AG04449 (cell line): ENCODE measurements around the gene FRMPD1.
A peak's percentile ranks its signal among the peaks of the same experiment; 100 is the strongest.
"Not testable (repeated sequence)": the region's sequence is repeated elsewhere in the genome, so short reads cannot be mapped to it uniquely, and the experiment has no call there.

Experiments
- CTCF ChIA-PET: fragments of 350-600 bp; formaldehyde crosslinking; extraction: SDS; loops from one replicate; lab custom pipeline; 2021; ENCODE audit warnings: antibody characterized with exemption; lab: Yijun Ruan, JAX
- POLR2A ChIA-PET: fragments of 400-600, 350-600 bp; formaldehyde crosslinking; extraction: SDS; loops from one replicate; lab custom pipeline; 2020; ENCODE audit warnings: antibody characterized with exemption, inconsistent platforms; lab: Yijun Ruan, JAX
- DNase-seq: peaks from one replicate; pipeline ENCODE4 v3.0.0-alpha.2; 2010; ENCODE audit warnings: low read depth, low spot score
- H3K4me3 ChIP-seq: 2 replicates; pipeline ENCODE4 v1.5.1; 2011; ENCODE audit warnings: low read depth, mild to moderate bottlenecking, control low read depth, low read length
- TF ChIP-seq, protein P1 (sequence below): IDR thresholded peaks from one replicate; pipeline ENCODE4 v1.5.1; 2011; ENCODE audit warnings: mild to moderate bottlenecking, moderate library complexity, low read length, control low read depth, inconsistent platforms; ENCODE audit not compliant: insufficient read depth; ENCODE audit errors: missing control alignments

Gene FRMPD1

GRCh38 chr9:37650873-37651768 lies at the start of gene FRMPD1:
TSS of gene FRMPD1 (plus strand) at chr9:37650954. CDS start at chr9:37692642, 41,688 bp downstream.
- TF ChIP-seq, protein P1, sequence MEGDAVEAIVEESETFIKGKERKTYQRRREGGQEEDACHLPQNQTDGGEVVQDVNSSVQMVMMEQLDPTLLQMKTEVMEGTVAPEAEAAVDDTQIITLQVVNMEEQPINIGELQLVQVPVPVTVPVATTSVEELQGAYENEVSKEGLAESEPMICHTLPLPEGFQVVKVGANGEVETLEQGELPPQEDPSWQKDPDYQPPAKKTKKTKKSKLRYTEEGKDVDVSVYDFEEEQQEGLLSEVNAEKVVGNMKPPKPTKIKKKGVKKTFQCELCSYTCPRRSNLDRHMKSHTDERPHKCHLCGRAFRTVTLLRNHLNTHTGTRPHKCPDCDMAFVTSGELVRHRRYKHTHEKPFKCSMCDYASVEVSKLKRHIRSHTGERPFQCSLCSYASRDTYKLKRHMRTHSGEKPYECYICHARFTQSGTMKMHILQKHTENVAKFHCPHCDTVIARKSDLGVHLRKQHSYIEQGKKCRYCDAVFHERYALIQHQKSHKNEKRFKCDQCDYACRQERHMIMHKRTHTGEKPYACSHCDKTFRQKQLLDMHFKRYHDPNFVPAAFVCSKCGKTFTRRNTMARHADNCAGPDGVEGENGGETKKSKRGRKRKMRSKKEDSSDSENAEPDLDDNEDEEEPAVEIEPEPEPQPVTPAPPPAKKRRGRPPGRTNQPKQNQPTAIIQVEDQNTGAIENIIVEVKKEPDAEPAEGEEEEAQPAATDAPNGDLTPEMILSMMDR: no peak
- ChIA-PET POLR2A (no interaction called here), CTCF (interaction anchor here (1.5 kb wide), 1 partner anchor 12 kb away, joined by 5 read pairs; no protein-coding TSS in a partner anchor)
- DNase-seq: no peak
- H3K4me3 ChIP-seq: peak within 1 kb of the TSS; percentile 56

DNA sequence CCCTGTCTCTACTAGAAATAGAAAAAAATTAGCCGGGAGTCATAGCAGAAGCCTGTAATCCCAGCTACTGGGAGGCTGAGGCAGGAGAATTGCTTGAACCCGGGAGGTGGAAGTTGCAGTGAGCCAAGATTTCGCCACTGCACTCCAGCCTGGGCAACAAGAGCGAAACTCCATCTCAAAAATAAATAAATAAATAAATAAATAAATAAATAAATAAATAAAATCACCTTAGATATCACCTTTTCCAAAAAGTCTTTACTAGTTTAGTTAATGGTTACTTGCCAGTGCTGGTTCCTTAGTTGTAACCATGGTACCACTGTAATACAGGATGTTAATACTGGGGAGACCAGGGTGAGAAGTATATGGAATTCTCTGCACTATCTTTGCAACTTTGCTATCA lies 48.7 kb upstream of the FRMPD1 start:
- H3K4me3 ChIP-seq, POLR2A ChIA-PET, DNase-seq: not testable (repeated sequence)
- CTCF ChIA-PET: interaction anchor here (1.1 to 1.9 kb wide), 3 partner anchors 9 to 16 kb away, joined by 4 to 7 read pairs (median 4); partner anchors contain the start of gene TOMM5

DNA sequence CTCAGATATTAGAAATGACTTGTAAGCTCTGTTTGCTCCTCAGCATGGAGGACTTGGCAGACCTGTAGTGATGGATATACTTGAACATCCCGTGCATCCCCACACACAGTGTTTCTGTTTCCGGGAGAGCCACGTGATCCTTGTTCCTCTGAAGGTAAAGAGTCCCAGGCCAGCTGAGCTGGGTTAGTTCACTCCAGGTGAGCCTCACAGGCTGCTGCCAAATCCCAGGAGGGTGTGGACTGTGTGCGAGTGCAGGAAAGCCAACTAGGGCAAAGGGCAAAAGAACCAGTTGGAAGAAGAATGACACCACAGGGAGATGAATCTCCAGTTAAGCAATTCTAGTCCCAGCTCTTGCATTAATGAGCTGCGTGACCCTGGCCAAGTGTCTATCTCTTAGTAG lies 47.9 kb upstream of the FRMPD1 start:
- no peak overlapping the region for H3K4me3 ChIP-seq
- POLR2A ChIA-PET: no interaction called here
- TF ChIP-seq, protein P1: no peak
- CTCF ChIA-PET: interaction anchor here (1.1 to 1.9 kb wide), 3 partner anchors 8 to 17 kb away, joined by 4 to 7 read pairs (median 4); partner anchors contain the start of gene TOMM5
- DNase-seq: no peak

GRCh38 chr9:37604296-37604695 lies 46.5 kb upstream of the FRMPD1 start:
- TF ChIP-seq, protein P1: no peak

DNA sequence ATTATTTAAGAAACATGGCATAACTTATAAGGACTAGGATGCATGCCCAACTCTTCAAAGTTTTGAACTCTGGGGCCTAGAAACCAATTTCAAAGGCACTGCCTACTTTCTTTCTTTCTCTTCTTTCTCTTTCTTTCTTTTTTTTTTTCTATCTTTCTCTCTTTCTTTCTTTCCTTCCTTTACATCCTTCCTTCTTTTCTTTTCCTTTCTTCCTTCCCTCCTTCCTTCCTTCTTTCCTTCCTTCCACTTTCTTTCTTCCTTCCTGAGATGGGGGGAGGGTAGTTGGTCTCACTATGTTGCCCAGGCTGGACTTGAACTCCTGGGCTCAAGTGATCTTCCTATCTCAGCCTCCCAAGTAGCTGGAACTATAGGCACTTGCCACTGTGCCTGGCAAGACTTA lies 42.5 kb upstream of the FRMPD1 start:
- TF ChIP-seq, protein P1: no peak
- ChIA-PET CTCF (interaction anchor here (1.1 to 1.2 kb wide), 2 partner anchors 12 to 15 kb away, joined by 3 to 4 read pairs; no protein-coding TSS in a partner anchor), POLR2A (no interaction called here)
- H3K4me3 ChIP-seq: no peak overlapping the region
- DNase-seq: no peak

More at GRCh38 chr9:37604296-37604695, 46.5 kb upstream of the FRMPD1 start:
- CTCF ChIA-PET: interaction anchor here (1.3 kb wide), 1 partner anchor 10 kb away, joined by 3 read pairs; no protein-coding TSS in a partner anchor
- DNase-seq: no peak
- POLR2A ChIA-PET: no interaction called here
- no peak overlapping the region for H3K4me3 ChIP-seq

DNA sequence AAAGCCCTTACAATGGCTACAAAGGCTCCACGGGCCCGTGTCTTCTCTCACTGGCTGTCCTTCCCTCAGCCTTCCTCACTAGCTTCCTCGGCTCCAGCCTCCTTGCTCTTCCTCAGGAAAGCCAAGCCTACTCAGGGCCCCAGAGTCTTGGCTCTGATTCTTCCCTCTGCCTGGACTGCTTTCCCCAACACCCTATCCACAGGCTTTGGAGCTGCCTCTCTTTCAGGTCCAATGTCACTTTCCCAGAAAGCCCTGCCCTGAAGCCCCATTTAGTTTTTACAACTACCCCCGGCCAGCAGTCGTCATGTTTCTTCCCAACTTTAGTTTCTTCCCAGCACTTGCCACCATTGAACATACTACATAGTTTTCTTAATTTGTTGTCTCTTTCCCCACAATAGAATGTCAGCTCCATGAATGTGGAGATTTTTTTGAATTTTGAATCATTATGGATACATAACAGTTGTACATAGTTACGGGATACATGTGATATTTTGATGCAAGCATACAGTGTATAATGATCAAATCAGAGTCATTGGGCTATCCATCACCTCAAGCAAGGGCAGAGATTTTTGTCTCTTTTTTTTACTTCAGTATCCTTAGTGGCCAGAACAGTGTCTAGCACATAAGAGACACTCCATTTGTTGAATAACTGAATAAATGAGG lies 40.9 kb upstream of the FRMPD1 start:
- TF ChIP-seq, protein P1: no peak
- POLR2A ChIA-PET: interaction anchor here (0.6 kb wide), 1 partner anchor 18 kb away, joined by 3 read pairs; no protein-coding TSS in a partner anchor
- CTCF ChIA-PET: interaction anchor here (1.0 kb wide), 1 partner anchor 16 kb away, joined by 3 read pairs; no protein-coding TSS in a partner anchor
- H3K4me3 ChIP-seq: no peak overlapping the region
- DNase-seq: no peak
